ENCODE results near the gene HS1BP3.

HS1BP3 gene

DNA sequence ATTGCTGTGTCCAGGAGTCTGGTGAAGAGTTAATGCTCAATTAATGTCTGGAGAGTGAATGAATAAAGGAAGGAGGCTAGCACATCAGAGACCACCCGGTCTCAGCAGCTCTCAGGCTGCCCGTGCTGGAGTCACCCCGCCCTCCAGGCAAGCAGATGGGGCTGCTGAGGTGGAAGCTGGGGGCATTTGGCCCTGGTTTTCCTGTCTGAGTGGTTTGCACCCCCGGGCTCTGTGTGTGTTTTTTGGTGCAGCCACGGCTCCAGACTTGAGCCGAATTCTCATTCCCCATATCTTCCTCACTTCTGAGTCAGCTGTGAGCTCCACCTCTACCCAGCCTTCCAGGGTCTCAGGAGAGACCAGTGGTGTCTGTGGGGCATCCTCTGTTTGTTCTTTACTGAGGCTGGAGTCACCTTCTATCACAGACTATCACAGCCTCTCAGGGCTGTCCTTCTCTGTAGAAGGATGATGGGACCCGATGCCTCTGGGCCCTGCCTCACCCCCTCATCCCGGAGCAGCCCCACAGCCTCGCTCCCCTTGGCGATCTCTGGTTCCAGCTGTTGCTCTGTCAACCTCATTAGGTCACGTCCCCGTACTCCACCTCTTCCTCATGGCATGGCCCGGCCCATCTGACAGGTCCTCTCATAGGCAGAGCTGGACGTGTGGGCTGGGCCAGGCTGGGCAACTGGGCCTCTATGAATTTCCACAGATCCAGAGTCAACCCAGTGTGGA, 60.8 kb downstream of the HS1BP3 start:
- no peak for DNase-seq

DNA sequence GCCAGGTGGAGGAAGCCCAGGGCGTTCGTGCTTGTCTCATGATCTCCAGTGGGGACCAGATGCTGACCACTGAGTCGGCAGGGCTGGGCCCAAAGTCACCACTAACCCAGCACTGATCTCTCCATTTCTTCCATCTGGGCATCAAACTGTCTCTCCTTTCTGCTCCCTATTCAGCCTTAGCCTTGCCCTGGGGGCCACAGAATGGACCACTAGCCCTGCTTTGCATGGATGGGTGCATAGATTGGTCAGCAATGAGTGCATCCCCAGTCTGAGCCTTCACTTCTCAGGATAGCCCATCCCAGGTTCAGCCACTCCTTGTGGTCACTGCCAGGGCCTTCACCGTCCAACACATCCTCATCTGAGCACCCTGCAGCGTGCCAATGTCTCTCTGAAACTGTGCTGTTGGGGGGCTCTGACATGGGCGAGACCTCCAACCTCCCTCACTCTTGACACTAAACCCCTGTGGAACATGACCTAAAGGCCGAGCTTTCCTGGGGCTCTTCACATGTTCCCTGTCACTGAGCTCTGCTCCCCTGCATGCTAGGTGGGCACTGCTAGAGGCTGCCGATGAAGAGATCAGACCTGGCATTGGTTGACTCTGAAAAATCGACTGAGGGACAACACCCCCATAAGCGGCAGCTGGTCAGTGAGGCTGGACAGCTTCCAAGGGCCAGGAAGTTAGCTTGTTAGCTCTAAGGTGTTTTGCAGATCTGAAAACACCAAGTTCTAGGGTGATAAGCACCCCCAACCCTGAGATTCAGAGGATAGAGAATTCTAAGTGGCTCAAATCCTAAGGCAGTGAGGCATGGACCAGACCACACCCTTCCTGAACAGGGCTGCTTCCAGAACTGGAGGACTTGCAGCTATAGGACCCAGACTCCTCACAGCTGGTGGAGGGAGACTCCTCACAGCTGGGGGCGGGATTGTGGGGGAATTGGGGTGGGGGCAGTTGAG, 61.7 kb downstream of the HS1BP3 start:
- no peak for DNase-seq

DNA sequence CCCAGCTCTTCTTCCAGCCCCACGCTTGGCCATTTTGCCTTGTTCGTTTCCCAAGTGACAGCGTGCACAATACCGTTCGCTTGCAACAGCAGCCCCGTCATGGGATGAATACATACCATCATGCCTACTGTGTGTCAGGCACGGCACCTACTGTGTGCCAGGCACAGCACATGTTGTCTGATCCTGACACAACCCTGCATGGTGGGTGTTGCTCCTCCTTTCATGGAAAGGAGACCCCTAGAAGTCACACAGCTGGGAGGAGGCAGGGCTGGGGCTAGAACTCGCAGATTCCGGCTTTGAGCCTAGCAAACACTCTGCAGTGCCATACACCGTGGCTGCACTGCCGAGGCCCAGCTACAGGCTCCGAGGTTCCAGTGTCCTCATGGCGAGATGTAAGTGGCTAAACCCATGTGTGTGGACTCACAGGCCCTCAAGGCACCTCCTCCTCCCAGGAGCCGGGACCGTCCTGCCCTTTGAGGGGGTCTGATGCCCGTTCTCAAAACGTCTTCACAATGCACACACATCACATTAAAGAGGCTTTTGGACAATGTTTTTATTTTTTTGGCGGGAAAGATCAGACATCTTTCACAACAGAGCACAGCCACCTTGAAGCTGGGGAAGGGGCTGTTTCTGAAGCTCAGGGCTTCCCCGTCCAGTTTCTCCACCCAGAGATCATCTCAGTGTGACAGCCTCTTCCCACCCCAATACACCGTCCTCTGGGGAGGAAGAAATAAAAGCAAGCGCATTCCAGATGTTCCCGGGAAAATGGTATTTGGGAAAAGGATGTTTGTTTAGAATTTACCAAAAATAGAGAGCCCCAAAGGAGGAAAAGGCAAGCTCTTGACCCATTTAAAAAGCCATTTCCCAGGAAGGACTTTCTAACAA, 64.9 kb downstream of the HS1BP3 start:
- no peak for DNase-seq

DNA sequence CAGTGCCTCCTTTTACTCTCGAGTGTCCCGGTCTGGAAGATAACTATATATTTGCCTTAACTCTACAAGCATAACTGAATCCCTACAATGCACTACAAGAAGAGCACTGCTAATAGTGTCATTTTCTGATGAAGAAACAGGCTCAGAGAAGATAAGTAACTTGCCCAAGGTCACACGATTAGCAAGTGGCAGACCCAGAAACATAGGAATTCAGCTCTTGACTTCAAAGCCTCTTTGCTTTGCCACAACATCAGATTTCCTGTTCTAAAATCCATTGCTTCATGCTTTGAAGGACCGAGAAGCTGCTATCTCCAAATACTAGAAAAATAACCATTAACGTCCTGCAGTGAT, 65.6 kb downstream of the HS1BP3 start:
- no peak for DNase-seq

DNA sequence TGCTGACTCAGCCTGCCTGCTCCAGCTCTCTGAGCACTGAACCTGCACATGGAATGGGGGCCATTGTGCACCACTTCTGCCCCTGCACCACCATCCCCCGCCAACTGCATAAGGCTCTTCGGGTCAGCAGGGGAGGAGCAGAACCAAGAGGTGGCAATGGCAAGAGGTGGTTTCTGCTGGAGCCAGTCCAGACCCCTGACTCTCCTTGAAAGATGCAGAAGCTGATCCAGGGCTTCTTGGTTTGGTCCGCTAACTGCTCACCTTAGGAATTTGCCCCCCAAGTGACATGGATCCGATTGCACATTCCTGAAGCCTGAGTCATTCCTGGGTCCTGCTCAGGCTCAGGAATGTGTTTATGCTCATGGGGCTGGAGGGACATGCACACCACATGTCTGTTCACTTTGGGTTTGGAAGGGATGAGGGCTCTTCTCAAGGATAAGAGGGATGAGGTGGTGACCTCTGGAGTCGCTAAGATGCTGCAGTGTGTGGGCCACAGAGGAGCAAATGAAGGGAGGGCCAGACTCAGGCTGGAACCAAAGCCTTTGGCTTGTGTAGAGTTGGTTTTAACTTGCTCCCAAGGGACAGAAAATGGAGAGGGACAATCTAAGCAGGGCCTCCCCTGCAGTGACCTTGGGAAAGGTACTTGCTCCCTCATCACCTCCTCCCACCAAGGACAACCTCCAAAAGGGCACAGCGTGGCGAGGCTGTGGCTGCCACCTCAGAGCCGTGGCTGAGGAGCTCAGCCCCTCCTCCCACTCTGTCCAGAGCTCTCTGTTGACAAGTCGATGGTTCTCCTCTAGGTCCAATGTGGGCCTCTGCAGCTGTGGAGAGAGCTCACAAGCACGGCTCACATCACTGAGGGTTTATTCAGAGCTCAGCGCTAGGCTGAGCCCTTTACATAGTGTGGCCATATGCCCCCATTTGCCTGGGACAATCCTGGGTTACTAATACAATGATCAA, 66.2 kb downstream of the HS1BP3 start:
- DNase-seq = peak in 32 of 51 donors; percentile 22 to 79 (median 52)

DNA sequence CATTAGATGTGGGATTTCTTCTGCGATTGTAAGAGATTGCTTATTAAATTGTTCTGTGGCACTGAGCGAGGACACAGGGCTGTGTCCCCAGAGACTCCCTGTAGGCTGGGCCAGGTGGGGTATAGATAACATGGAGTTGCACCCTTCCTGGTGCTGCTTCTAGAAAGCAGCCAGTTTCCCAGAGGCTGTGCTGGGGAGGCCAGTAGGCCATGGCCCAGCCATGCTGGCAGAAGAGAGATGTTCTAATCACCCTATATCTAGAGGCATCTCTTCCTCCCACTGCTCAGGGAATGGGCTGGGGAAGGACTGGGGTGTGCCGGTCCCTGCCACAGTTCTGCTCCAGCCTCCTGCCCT, 66.9 kb downstream of the HS1BP3 start:
- DNase-seq = no peak

DNA sequence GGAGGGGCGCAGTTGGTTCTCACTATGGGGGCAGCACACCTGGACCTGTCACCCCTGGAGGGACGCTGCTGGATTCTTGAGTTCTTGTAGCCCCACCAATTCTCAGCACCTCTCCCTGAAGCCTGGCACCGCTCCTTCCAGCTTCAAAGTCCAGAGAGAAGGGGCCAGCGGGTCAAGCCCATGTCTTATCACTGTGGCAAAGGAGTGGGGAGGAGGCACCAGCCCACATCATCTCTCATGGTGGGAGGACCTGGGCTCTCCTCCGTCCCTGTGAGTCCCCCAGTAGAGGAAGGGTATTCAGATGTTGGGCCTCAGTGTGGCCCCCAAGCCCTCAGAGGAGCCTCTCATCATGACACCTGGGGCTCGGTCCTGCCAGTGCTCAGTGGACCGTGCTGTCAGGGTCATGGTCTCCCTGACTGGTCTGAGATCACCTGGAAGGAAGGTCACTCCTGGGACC, 67.4 kb downstream of the HS1BP3 start:
- no peak for DNase-seq

DNA sequence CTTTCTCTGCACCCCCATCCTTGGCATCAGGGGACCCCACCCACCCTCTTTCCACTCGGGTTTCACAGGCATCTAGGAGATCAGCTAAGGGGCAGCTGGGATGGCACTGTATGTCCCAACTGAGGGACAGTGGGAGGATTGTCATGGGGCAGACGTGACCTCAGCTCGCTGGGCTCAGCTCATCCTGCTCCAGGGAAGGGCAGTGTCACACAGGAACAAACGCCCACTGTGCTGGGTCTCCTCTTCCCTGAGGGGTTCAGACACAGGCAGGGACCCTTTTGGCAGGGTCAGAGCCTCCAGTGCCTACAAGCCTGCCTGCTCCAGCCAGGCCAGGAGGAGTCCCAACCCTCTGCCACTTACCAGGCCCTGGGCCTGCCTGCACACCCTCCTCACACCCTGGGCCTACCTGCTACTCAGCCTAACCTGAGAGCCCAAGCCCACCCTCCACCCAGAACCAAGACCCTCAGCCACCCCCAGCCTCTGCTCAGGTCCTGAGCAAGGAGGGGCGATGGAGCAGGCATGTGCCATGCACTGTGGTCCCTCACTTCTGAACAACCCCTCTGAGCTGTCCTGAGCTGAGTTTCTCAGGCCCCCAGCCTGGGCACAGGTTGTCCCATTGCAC, 68.2 kb downstream of the HS1BP3 start:
- DNase-seq = peak in 38 of 51 donors; percentile 13 to 89 (median 72)

DNA sequence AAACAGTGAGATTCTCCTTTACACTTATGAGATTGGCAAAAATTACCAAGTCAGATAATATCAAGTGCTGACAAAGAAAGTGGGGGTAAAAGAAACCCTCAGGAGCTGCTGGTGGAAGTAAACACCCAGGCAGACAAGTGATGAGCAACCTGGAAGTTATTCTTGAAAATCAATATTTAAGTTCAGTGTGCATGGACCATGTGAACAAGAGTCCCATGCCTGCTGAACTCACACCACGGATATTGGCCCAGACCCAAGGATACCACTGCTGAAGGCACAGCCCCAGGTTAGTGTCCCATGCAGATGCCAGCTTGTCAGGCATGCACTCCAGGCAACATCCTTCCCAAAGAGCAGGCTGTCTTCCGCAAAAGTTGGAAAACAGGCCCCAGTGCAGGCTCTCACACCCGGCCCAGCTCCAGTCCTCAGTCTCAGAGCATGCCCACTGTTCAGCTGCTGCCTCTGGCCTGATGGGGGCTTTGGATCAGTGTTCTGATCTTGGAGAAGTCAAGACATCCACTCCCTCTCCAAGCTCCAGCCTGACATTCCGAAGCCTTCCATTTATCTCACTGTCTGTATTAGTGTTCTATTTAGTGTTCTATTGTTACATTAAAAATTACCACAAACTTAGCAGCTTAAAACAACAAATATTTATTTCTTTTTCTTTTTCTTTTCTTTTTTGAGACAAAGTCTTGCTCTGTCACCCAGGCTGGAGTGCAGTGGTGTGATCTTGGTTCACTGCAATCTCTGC, 70.0 kb downstream of the HS1BP3 start:
- no peak for DNase-seq

DNA sequence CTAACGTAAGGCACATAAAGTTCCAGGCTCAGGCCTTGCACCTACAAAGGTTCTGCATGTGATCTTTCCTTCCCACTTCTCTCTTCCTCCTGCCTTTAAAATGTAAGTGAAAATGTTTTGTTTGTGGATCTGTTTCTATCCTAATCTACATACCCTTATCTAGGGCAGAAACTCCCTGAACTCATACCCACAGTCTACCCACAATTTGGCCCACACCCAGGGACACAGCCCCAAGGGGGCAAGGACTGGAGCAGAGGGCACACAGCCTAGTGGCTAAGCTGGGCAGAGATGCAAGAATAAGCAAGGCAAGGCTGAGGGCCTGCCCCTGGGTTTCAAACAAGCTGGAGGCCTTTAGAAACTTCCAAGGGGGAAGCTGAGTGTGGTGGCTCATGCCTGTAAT, 71.0 kb downstream of the HS1BP3 start:
- DNase-seq = peak in 1 of 51 donors; percentile 58

DNA sequence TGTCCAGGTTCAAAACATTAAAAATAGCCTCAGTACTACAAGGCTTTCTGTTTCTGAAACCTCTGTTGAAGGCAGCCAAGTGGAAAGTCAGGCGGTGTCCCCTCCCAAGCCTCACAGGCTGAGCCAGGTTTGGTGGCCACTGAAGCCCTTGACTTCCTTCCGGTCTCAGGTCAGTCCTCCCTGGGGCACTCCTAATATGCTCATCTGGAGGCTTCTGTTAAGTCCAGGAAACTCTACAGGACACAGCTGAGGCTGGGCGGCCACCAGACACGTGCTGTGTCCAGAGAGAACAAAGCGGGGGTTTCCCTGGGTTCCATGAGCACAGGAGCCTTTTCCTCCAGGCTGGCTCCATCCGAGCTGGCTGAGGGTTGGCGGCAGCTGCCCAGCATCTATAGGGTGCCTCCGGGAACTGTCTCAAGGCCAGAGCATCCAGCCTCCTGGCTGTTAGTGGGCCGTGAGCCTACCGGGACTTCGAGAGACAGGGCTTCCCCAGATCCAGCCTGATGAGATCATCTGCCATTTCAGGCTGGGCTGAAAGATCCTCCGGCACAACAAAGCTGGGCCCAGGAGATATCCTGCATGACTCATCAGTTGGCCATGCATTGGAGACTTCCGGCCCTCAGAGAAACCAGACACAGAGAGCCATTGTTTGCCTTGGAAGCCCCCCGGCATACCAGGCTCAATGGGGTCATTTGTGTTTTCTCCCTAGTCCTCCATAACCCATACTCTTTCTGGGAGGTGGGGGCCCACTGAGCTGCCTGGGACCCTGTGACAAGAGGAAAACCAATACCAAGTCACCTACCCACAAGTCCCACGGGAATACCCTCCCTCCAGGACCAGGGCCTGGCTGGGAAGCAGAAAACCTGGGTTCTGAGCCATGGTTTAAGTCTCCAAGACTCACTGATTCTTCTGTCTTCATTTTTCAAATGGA, 71.7 kb downstream of the HS1BP3 start:
- DNase-seq = peak in 40 of 51 donors; percentile 38 to 89 (median 64)

DNA sequence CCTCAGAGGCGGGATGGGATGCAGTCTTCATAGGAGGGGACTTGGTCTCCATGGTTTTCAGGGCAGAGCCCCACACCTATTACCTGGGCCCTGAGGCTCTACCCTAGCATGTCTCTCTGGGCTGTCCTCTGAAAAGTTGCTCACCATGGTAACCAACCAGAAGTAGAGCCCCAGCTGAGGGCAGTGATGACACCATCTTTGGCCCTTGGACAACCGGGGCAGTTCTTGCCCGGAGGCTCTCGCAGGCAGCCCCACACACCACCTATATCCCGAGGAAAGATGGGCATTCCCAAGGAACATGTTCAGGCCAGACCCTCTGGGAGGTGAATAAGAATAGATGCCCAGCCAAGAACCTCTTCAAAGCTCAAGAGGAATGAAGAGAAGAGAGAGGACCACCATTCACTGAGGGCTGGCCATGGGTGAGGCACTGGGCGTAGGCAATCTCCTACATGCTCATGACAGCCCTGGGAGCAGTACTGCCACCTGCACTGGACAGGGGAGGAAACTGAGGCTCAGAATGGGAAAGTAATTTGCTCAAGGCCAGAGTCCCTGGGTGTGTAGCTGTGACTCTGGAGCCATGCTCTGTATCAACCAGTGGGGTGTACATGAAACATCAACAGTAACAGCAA, 72.5 kb downstream of the HS1BP3 start:
- no peak for DNase-seq

DNA sequence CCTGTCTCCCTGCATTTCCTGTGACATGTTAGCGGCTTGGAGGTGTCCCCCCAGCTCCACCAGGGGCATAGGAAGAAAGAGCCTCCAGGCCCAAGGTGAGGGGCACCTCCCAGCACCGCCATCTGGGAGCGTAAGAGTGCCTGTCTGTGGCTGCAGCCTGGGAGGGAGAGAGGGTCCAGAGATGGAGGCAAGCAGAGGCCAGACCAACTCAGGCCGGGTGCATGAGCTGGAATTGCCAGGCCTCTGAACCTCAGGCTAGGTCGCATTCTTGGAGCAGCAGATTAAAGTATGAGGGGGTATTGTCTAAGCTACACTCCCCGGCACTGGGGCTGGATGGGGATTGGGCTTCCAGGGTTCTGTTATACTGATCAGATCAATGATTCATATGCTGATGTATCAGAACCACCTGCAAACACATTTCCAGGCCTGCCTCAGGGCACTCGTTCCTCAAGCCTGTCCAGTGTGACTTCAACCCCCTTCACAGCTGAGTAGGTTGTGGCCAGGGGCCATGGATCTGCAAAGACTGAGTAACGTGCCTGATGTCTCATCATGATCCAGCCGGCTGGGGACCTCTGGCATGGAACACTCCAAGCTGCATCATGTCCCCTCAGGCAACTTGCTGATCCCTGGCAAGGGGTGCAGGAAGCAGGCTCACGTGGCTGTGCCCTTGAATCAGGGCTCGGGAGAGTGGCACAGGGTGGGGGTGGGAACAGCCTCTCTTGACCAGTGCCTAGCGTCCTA, 73.2 kb downstream of the HS1BP3 start:
- no peak for DNase-seq

DNA sequence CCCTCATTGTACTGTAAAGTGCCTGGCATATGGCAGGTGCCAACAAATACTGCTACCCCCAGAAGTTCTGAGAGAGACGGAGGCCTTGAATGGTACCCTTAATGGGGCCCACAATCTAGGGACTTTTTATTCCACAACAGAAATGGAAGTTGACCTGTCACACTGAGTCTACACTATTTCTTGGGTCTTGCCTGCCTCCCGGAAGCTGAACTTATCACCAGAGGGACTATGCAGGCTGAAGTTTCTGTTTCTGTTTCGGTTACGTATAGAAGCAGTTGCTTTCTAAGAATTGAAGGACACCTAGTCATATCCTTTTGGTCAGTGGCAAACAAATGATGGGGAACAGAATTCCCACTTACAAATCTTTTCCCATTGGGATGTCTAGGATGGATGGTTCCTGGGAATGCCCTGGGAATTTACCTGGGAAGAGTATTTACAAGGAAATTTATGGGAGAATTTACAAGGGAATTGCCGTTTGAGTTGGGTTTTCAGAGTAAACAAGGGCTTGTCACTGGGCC, 74.2 kb downstream of the HS1BP3 start:
- DNase-seq = no peak

DNA sequence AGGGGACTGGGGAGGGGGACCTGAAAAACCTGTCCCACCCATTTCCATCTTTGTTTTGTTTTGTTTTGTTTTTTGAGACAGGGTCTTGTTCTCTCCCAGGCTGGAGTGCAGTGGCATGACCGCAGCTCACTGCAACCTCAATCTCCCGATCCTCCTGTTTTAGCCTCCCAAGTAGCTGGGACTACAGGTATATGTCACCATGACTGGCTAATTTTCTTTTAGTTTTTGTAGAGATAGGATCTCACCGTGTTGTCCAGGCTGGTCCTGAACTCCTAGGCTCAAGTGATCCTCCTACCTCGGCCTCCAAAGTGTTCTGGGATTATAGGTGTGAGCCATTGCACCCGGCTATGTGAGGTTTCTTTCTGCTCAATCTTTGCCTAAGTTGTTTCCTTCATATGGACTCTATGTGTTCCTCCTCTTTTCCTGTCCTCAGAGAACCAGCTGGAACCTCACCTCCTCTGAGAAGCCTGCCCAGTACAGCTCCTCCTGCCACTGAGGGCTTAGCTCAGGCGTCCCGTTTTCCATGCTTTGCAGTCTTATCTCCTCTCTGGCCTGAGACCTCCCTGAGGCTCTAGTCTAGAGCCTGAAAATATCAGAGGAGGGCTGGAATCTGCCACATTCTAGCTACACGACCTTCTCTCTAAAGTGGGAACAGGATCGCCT, 74.8 kb downstream of the HS1BP3 start:
- DNase-seq = no peak

DNA sequence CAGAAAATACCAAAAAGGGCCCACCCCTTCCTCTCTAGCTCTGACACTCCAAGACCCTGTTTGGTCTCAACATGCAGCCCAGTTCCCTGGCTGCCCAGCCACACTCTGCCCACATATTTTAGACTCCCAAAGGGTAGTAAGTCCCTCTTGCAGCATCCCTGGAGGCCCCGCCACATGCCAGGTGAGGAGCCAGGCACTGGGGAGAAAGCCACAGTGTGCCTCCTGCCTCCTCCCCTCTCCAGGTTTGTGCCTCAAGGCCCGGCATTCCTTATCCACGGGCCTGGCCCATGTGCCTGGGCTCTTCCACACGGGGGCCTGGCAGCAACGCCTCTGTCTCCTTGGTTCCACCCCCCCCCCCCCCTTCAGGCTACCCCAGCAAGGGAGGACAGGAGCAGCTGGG, 75.5 kb downstream of the HS1BP3 start:
- no peak for DNase-seq

Data from hypothalamus (tissue), 51 donors.